Measurements from ENCODE around the gene CSK.

DNA sequence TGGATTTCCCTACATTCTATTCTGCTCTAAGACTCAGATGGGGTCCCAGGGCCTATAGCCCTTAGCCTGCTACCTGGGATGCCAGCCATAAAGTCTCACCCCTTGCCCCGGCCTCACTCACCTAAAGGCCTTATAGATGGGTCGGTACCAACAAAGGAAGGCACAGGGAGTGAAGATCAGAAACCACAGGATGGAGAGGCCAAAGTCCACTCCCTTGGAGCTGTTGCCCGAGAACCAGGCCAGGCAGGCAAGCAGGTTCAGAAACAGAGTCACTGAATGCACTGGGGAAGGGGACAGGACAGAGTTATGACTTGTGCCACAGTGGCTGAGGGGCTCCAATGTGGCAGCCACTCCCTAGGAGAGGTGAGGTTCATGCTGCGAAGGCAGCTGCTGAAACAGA is 68.5 kb downstream of the CSK start:
- TF ChIP-seq POLR2AphosphoS5 (IDR thresholded peaks at IDR 0.05; ENCODE audit: low read depth, low read length) (no peak), TAF1 (IDR thresholded peaks at IDR 0.05; ENCODE audit: borderline replicate concordance, insufficient read depth, low read length) (no peak), SIN3A (IDR thresholded peaks at IDR 0.05; ENCODE audit: borderline replicate concordance, insufficient read depth, low read length) (no peak), FOXP2 (optimal IDR thresholded peaks at IDR 0.05; ENCODE audit: borderline replicate concordance, extremely low read depth, extremely low read length, insufficient read depth) (no peak)
- TF ChIP-seq, protein P1, sequence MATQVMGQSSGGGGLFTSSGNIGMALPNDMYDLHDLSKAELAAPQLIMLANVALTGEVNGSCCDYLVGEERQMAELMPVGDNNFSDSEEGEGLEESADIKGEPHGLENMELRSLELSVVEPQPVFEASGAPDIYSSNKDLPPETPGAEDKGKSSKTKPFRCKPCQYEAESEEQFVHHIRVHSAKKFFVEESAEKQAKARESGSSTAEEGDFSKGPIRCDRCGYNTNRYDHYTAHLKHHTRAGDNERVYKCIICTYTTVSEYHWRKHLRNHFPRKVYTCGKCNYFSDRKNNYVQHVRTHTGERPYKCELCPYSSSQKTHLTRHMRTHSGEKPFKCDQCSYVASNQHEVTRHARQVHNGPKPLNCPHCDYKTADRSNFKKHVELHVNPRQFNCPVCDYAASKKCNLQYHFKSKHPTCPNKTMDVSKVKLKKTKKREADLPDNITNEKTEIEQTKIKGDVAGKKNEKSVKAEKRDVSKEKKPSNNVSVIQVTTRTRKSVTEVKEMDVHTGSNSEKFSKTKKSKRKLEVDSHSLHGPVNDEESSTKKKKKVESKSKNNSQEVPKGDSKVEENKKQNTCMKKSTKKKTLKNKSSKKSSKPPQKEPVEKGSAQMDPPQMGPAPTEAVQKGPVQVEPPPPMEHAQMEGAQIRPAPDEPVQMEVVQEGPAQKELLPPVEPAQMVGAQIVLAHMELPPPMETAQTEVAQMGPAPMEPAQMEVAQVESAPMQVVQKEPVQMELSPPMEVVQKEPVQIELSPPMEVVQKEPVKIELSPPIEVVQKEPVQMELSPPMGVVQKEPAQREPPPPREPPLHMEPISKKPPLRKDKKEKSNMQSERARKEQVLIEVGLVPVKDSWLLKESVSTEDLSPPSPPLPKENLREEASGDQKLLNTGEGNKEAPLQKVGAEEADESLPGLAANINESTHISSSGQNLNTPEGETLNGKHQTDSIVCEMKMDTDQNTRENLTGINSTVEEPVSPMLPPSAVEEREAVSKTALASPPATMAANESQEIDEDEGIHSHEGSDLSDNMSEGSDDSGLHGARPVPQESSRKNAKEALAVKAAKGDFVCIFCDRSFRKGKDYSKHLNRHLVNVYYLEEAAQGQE (IDR thresholded peaks at IDR 0.05; ENCODE audit: insufficient read depth in 1 of 2, low read depth in 2 of 2, low read length in 2 of 2): no peak

Data from PFSK-1 (cell line).